Epithelial cell of proximal tubule (primary cell): ENCODE data around the gene NGEF. TPM values are rescaled to one million over a fixed set of nuclear protein-coding genes. Genes with fewer than 3 reads are reported as not detected.

ENCODE experiments used
- DNase-seq: peaks from one replicate; pipeline ENCODE4 v3.0.0-alpha.2; 2011; ENCODE audit warnings: low read depth
- H3K4me3 ChIP-seq: 2 replicates; pipeline ENCODE4 v1.5.1; 2011; ENCODE audit warnings: low read depth, mild to moderate bottlenecking, low read length
- total RNA-seq: library from RNA; depleted of rRNA; stranded (reverse); fragments of >200 nt; gene quantifications from 2 replicates; pipeline ENCODE4 v1.2.3, GENCODE V29; 2015
- TF ChIP-seq, protein P1 (sequence below): conservative IDR thresholded peaks from 2 replicates; pipeline ENCODE4 v1.5.1; 2012; ENCODE audit warnings: low read depth, mild to moderate bottlenecking, low read length

The NGEF gene
- total RNA-seq, 1 donor from 2014 or later = 8.6 TPM

DNA sequence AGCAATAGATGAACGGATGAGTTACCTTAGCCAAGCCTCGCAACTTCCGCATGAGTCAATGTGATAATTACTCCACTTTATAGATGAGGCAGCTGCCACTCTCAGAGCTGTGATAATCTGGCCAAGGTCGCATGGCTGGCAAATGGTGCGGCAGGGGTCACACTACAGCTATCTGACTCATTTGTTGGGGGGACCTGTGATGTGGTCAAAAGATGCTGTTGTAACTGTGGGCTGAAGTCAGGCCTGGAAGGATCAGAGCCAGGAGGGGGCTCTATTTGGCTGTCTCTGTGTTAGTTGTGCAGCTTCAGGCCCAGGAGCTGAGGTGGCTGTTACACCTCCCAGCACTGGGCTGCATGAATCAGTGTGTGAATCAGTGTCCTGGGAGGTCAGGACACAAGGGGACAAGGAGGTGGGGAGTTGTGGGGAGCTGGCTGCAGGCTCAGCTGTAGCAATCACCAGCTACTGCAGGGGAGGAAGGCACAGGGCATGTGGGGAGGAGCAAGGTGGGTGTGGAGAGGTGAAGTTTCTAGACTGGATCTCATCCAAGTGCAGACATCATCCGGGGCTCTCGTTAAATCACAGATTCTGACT lies 33.1 kb downstream of the NGEF start:
- peak; percentile 43 for DNase-seq
- TF ChIP-seq, protein P1, sequence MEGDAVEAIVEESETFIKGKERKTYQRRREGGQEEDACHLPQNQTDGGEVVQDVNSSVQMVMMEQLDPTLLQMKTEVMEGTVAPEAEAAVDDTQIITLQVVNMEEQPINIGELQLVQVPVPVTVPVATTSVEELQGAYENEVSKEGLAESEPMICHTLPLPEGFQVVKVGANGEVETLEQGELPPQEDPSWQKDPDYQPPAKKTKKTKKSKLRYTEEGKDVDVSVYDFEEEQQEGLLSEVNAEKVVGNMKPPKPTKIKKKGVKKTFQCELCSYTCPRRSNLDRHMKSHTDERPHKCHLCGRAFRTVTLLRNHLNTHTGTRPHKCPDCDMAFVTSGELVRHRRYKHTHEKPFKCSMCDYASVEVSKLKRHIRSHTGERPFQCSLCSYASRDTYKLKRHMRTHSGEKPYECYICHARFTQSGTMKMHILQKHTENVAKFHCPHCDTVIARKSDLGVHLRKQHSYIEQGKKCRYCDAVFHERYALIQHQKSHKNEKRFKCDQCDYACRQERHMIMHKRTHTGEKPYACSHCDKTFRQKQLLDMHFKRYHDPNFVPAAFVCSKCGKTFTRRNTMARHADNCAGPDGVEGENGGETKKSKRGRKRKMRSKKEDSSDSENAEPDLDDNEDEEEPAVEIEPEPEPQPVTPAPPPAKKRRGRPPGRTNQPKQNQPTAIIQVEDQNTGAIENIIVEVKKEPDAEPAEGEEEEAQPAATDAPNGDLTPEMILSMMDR = peak; percentile 49
- no peak overlapping the region for H3K4me3 ChIP-seq

DNA sequence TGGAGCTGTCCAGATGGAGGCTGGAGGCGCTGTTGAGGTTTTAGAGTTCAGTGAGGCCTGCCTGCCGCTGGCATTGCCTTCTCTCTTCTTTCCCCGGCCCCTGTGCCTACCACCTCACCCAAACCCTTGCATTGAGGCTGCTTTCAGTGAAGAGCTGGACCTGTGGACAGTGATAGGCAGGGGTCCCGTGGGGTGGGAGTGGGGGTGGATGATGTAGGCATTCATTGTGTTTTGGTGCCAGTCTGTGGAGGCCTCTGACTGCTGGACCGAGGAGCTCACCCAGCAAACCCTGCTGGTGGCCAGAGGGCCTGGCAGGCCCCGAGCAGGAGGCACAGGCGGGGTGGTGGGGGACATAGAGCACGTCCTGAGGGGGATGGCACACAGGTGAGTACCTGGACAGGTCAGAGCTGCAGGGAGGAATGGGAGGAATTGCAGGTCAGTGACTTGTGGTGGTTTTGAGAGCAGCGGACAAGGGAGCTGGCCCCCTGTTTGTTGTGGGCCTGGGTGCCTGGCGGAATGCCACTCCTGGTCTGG lies 35.6 kb downstream of the NGEF start:
- no peak for DNase-seq

DNA sequence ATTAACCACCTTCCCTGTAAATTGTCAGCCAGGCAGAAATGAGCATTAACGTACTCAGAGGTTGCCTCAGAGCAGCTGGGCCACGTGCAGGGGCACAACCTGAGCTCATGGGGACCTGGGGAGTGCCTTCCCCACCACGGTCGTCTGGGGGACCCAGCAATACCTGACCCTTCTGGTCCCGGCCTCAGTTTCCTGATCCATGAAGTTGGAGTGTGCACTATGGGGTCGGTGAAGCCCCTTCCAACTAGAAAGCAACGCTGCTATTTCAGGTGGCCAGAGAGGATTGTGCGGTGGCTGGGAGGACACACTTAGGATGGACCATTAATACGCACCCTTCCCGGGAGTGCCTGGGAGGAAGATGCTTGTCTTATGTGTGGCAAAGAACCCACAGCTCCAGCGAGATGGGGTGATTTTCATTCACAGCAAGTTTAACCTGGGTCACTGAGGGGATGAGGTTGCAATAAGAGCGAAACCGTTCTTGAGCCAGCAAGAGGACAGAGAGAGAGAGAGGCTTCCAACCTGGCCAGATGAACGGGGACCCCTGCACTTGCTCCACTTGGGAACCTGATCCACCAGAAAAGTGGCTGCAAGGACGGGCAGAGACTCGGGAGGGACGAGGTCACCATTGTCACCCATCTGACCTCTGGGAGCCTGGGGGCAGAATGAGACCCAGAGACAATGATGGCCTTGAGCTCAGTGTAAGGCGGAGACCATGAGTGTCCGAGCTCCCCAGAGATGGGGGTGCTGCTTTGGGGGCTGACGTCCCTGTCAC lies 36.2 kb downstream of the NGEF start:
- no peak for DNase-seq
- no peak overlapping the region for H3K4me3 ChIP-seq
- TF ChIP-seq, protein P1 = no peak

More for the DNA sequence above, 35.6 kb downstream of the NGEF start:
- TF ChIP-seq, protein P1 = no peak
- no peak overlapping the region for H3K4me3 ChIP-seq

DNA sequence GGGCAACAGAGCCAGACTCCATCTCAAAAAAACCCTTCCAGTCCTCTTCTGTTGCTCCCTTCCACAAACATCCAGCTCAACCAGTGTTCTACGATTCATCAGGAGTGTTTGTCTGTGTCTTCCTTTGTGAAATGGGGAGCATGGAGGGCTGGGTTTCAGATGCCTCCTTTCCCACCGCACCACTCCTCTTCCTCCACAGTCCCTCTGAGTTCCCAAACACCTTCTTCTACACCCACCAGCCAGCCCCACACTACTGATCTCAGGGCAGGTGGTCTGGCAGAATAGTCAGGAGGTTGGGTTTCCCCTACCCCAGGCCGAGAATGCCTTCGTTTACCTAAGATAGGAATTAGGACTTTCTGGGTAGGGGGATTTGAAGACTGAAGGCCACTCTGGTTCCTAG lies 36.9 kb downstream of the NGEF start:
- DNase-seq = no peak
- TF ChIP-seq, protein P1 = no peak
- H3K4me3 ChIP-seq = no peak overlapping the region

DNA sequence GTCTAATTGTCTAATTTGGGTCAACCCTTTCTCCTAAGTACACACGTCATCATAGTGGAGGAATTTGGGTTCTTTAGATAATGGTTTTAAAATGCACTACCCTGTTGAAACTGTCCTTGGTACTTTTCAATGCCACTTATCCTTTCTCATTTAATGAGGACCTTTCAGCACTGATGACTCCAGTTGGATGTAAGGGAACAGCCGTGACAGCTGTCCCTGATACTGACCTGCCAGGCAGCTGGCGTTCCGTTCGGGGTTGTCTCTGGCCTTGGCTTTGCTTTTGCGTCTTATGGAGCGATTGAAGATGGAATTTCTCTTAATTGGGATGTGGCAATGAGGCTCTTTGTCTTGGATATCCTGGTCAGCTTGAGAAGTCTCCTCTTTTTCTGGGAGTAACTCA lies 38.7 kb downstream of the NGEF start:
- H3K4me3 ChIP-seq = no peak overlapping the region
- TF ChIP-seq, protein P1 = no peak
- no peak for DNase-seq

DNA sequence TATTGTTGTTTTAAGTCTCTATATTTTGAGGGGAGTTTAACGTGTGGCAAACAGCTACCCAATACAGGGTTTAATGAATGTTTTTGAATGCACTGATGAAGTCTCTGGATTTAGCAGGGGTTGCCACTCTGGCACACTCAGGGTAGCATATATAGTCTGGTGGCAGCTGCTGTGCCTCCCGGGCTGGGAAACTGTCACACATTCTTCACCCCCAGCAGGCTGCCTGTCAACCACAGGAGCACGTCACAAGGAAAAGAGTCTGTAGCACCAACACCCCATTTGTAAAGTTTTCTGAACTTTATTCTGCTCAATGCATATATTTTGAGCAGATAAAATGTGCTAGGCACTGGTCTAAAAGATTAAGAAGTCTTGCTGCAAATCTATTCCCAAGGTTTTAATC lies 39.3 kb downstream of the NGEF start:
- TF ChIP-seq, protein P1 = no peak
- no peak for DNase-seq

More for the DNA sequence above, 39.3 kb downstream of the NGEF start:
- no peak overlapping the region for H3K4me3 ChIP-seq
